Heart left ventricle (tissue), 16 donors: ENCODE measurements around the gene LHX2. TPM values are rescaled to one million over a fixed set of nuclear protein-coding genes. Genes with fewer than 3 reads are reported as not detected.
A peak's percentile ranks its signal among the peaks of the same experiment; 100 is the strongest.

Source experiments
- ATAC-seq, 4 donors: fragments of 200-7000 bp; cut with Tn5 transposase; one replicate each; pipeline ENCODE4 v1.9.1; 2020 to 2022; ENCODE audit warnings: moderate library complexity in 4 of 4, mild to moderate bottlenecking in 3 of 4, moderate number of reproducible peaks in 1 of 4
- DNase-seq, 5 donors: peaks; one replicate each; pipeline ENCODE4 v3.0.0-alpha.2; 2020
- H3K27ac ChIP-seq, 12 donors: fragments of 200-600 bp; sonication (generic) in 4 of 12; one replicate each; pipeline versions ENCODE4 v1.5.0 to v1.8.0; 2016 to 2022; ENCODE audit warnings: mild to moderate bottlenecking in 2 of 12
- H3K27me3 ChIP-seq, 9 donors: fragments of 200-600 bp; sonication (generic) in 2 of 9; one replicate each; pipeline versions ENCODE4 v1.5.1 to v1.8.0; 2016 to 2022; ENCODE audit warnings: mild to moderate bottlenecking in 3 of 9
- H3K36me3 ChIP-seq, 9 donors: fragments of 200-600 bp; sonication (generic) in 2 of 9; one replicate each; pipeline versions ENCODE4 v1.5.0 to v1.8.0; 2018 to 2022; ENCODE audit warnings: mild to moderate bottlenecking in 2 of 9
- H3K4me1 ChIP-seq, 12 donors: fragments of 200-600 bp; sonication (generic) in 4 of 12; one replicate each; pipeline versions ENCODE4 v1.5.0 to v1.8.0; 2016 to 2022; ENCODE audit warnings: mild to moderate bottlenecking in 3 of 12
- H3K4me3 ChIP-seq, 12 donors: fragments of 200-600 bp; sonication (generic) in 4 of 12; one replicate each; pipeline versions ENCODE4 v1.5.0 to v1.8.0; 2017 to 2022; ENCODE audit warnings: mild to moderate bottlenecking in 9 of 12, moderate library complexity in 4 of 12
- H3K9me3 ChIP-seq, 12 donors: fragments of 200-600 bp; sonication (generic) in 4 of 12; one replicate each; pipeline versions ENCODE4 v1.5.0 to v1.8.0; 2016 to 2022; ENCODE audit warnings: mild to moderate bottlenecking in 1 of 12
- CTCF ChIP-seq, 12 donors: fragments of 200-600 bp; sonication (generic) in 4 of 12; IDR thresholded peaks; one replicate each; pipeline versions ENCODE4 v1.5.0 to v1.8.0; 2018 to 2022; ENCODE audit warnings: antibody characterized with exemption in 12 of 12, mild to moderate bottlenecking in 5 of 12
- POLR2A ChIP-seq, 2 donors: fragments of 450-650 bp; IDR thresholded peaks; one replicate each; pipeline ENCODE4 v1.6.1; 2017; ENCODE audit warnings: antibody characterized with exemption in 2 of 2, mild to moderate bottlenecking in 2 of 2, moderate library complexity in 2 of 2
- WGBS, 4 donors: extraction: QIAGEN DNeasy Blood & Tissue Kit in 2 of 4; methylation state at CpG; one replicate each; pipeline versions ENCODE4 v1.1.5 to v1.1.7; 2013 to 2018; 5-methylcytosine and 5-hydroxymethylcytosine counted together
- intact Hi-C, 10 donors: fragments of 100-400 bp; cut with DNase I; formaldehyde crosslinking; loops; one replicate each; pipeline versions ENCODE4 v1.11.1 to v1.14.2; 2022
- polyA plus RNA-seq, 2 donors: library from polyadenylated mRNA; stranded (reverse); fragments of 200-250 nt; gene quantifications; one replicate each; pipeline ENCODE4 v1.2.3, GENCODE V29; 2013
- total RNA-seq, 9 donors: library from RNA; depleted of rRNA in 2 of 9; stranded (reverse); fragments of >200 nt in 2 of 9; fragmentation: NEBNext Ultra II Directional in 3 of 9; extraction: Animal tissue kit (Norgen Biotek cat#: 25700) in 3 of 9; gene quantifications; one replicate each; pipeline versions ENCODE4 v1.1.0 to v1.2.4, GENCODE V29; 2016 to 2023
- donor health status: ischemic (EF 13 %, LVEDD 7.1; RV severe dilation, severe dysfunction).
- donor health status: healthy with polysubstance abuse.
- donor health status: DM: no; HTN: yes; CAD: no.
- donor health status: DM: no; HTN: no; CAD: no.
- donor health status: ischemic (EF 25% LVEDD 6.9; RV normal size, moderate dysfunction).
- donor health status: ischemic (EF 25% LVEDD 5.7; RV mildly dilated, moderate dysfunction).
- donor health status: healthy.
- donor health status: DM: yes; HTN: yes; CAD: no.
- donor health status: ischemic (EF 35%, LVEDD 5.7; RV mildly dilated, moderate dysfunction).
- donor health status: nonischemic (EF 11% LVEDD 7.7; RV severe dilation, severe dysfunction).
- donor health status: DM: yes; HTN: yes; CAD: no.
- donor health status: PGD.
- donor health status: ischemic (EF 29% LVEDD 5.4; RV normal size, mild dysfunction).
- donor health status: nonischemic (EF 23%, LVEDD 6.1; RV moderate dilation, normal function).

Gene LHX2
- total and polyA plus RNA-seq, 11 donors, result 0.10 to 1.3 (median 0.28) TPM; not detected in 5

- ATAC-seq (no peak), DNase-seq (no peak)
- Histone ChIP-seq H3K36me3 (no peaks in the 10 kb centered on the region), H3K27ac (no peak overlapping the region), H3K27me3 (peaks cover 0 to 30% (median 16%) of the 10 kb centered on the region in 9 donors), H3K4me3 (no peak overlapping the region), H3K4me1 (no peaks in the 10 kb centered on the region), H3K9me3 (no peaks in the 10 kb centered on the region)
- 85 to 88% (median 86%) methylated on average over 4 to 5 of the region's 5 CpGs for WGBS, 4 donors
- no peak for TF ChIP-seq POLR2A (IDR thresholded peaks at IDR 0.05)
- TF ChIP-seq CTCF (IDR thresholded peaks at IDR 0.05), result no peak
- intact Hi-C loops, result loop anchor here in 2 of 10 donors (2.0 kb wide), 1 partner anchor 16 kb away; no protein-coding TSS in a partner anchor
These were observed 32.6 kb upstream of the LHX2 start for GRCh38 chr9:123978981-123979380.

GRCh38 chr9:123982535-123982934, 29.0 kb upstream of the LHX2 start:
- Histone ChIP-seq H3K4me3 (no peak overlapping the region), H3K4me1 (no peaks in the 10 kb centered on the region), H3K27ac (no peak overlapping the region), H3K36me3 (no peaks in the 10 kb centered on the region), H3K27me3 (peaks cover 0 to 37% (median 16%) of the 10 kb centered on the region in 9 donors), H3K9me3 (no peaks in the 10 kb centered on the region)
- intact Hi-C loops, result no loop called here
- TF ChIP-seq POLR2A (IDR thresholded peaks at IDR 0.05) (no peak), CTCF (IDR thresholded peaks at IDR 0.05) (no peak)
- no peak for DNase-seq
- no peak for ATAC-seq
- 77 to 84% (median 82%) methylated on average over 6 of the region's 6 CpGs for WGBS, 4 donors

GRCh38 chr9:123983047-123983446, 28.5 kb upstream of the LHX2 start:
- DNase-seq, result no peak
- no peak for ATAC-seq
- H3K4me1 ChIP-seq, result no peaks in the 10 kb centered on the region
- H3K27ac ChIP-seq, result no peak overlapping the region
- peaks cover 0 to 38% (median 16%) of the 10 kb centered on the region in 9 donors for H3K27me3 ChIP-seq
- H3K4me3 ChIP-seq, result no peak overlapping the region
- no peaks in the 10 kb centered on the region for H3K9me3 ChIP-seq
- TF ChIP-seq CTCF (IDR thresholded peaks at IDR 0.05), result no peak
- TF ChIP-seq POLR2A (IDR thresholded peaks at IDR 0.05), result no peak
- intact Hi-C loops, result no loop called here
- WGBS, 4 donors, result 72 to 84% (median 82%) methylated on average over 3 of the region's 3 CpGs
- H3K36me3 ChIP-seq, result no peaks in the 10 kb centered on the region

- Histone ChIP-seq H3K36me3 (no peaks in the 10 kb centered on the region), H3K27ac (no peak overlapping the region), H3K4me3 (no peak overlapping the region), H3K9me3 (no peaks in the 10 kb centered on the region), H3K27me3 (peaks cover 0 to 40% (median 15%) of the 10 kb centered on the region in 9 donors), H3K4me1 (no peaks in the 10 kb centered on the region)
- DNase-seq (no peak), ATAC-seq (peak; percentile 61 to 87 (median 78))
- TF ChIP-seq POLR2A (IDR thresholded peaks at IDR 0.05) (no peak), CTCF (IDR thresholded peaks at IDR 0.05) (no peak)
- WGBS, 4 donors, result 38 to 71% (median 54%) methylated on average over 3 of the region's 3 CpGs
- intact Hi-C loops, result no loop called here
These were observed 26.8 kb upstream of the LHX2 start for GRCh38 chr9:123984802-123985201.
